Vagina (tissue), 2 donors: ENCODE data around the gene MMP24OS.

Experiments used
- POLR2A ChIP-seq, 2 donors: fragments of 450-650 bp; IDR thresholded peaks; one replicate each; pipeline ENCODE4 v1.6.1; 2017; ENCODE audit warnings: antibody characterized with exemption in 2 of 2, mild to moderate bottlenecking in 2 of 2, moderate library complexity in 2 of 2
- POLR2AphosphoS5 ChIP-seq, 2 donors: sonication (generic); formaldehyde crosslinking; IDR thresholded peaks; one replicate each; pipeline ENCODE4 v1.9.0; 2017; ENCODE audit warnings: antibody characterized with exemption in 2 of 2, mild to moderate bottlenecking in 2 of 2, low read depth in 1 of 2; ENCODE audit not compliant: insufficient read depth in 1 of 2
- TF ChIP-seq, protein P1 (sequence below), 3 experiments: fragments of 450-650 bp in 2 of 3; fragments of 200-600 bp in 1 of 3; sonication (generic) in 1 of 3; IDR thresholded peaks; one replicate each; pipeline ENCODE4 v1.5.1; 2017 to 2019; ENCODE audit warnings: antibody characterized with exemption in 3 of 3, mild to moderate bottlenecking in 2 of 3, moderate library complexity in 2 of 3

- TF ChIP-seq, protein P1, sequence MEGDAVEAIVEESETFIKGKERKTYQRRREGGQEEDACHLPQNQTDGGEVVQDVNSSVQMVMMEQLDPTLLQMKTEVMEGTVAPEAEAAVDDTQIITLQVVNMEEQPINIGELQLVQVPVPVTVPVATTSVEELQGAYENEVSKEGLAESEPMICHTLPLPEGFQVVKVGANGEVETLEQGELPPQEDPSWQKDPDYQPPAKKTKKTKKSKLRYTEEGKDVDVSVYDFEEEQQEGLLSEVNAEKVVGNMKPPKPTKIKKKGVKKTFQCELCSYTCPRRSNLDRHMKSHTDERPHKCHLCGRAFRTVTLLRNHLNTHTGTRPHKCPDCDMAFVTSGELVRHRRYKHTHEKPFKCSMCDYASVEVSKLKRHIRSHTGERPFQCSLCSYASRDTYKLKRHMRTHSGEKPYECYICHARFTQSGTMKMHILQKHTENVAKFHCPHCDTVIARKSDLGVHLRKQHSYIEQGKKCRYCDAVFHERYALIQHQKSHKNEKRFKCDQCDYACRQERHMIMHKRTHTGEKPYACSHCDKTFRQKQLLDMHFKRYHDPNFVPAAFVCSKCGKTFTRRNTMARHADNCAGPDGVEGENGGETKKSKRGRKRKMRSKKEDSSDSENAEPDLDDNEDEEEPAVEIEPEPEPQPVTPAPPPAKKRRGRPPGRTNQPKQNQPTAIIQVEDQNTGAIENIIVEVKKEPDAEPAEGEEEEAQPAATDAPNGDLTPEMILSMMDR (IDR thresholded peaks at IDR 0.05), result no peak
- TF ChIP-seq POLR2AphosphoS5 (IDR thresholded peaks at IDR 0.05; ENCODE audit: insufficient read depth in 1 of 2, low read depth in 1 of 2) (no peak), POLR2A (IDR thresholded peaks at IDR 0.05) (no peak)
Observed at GRCh38 chr20:35299780-35300179, 21.9 kb upstream of the MMP24OS start.
